Heart left ventricle (tissue), 16 donors: ENCODE measurements around the gene ENOX2. TPM values are rescaled to one million over a fixed set of nuclear protein-coding genes. Genes with fewer than 3 reads are reported as not detected.
A peak's percentile ranks its signal among the peaks of the same experiment; 100 is the strongest.

Source experiments
- ATAC-seq, 4 donors: fragments of 200-7000 bp; cut with Tn5 transposase; one replicate each; pipeline ENCODE4 v1.9.1; 2020 to 2022; ENCODE audit warnings: moderate library complexity in 4 of 4, mild to moderate bottlenecking in 3 of 4, moderate number of reproducible peaks in 1 of 4
- DNase-seq, 5 donors: peaks; one replicate each; pipeline ENCODE4 v3.0.0-alpha.2; 2020
- H3K27ac ChIP-seq, 12 donors: fragments of 200-600 bp; sonication (generic) in 4 of 12; one replicate each; pipeline versions ENCODE4 v1.5.0 to v1.8.0; 2016 to 2022; ENCODE audit warnings: mild to moderate bottlenecking in 2 of 12
- H3K27me3 ChIP-seq, 9 donors: fragments of 200-600 bp; sonication (generic) in 2 of 9; one replicate each; pipeline versions ENCODE4 v1.5.1 to v1.8.0; 2016 to 2022; ENCODE audit warnings: mild to moderate bottlenecking in 3 of 9
- H3K36me3 ChIP-seq, 9 donors: fragments of 200-600 bp; sonication (generic) in 2 of 9; one replicate each; pipeline versions ENCODE4 v1.5.0 to v1.8.0; 2018 to 2022; ENCODE audit warnings: mild to moderate bottlenecking in 2 of 9
- H3K4me1 ChIP-seq, 12 donors: fragments of 200-600 bp; sonication (generic) in 4 of 12; one replicate each; pipeline versions ENCODE4 v1.5.0 to v1.8.0; 2016 to 2022; ENCODE audit warnings: mild to moderate bottlenecking in 3 of 12
- H3K4me3 ChIP-seq, 12 donors: fragments of 200-600 bp; sonication (generic) in 4 of 12; one replicate each; pipeline versions ENCODE4 v1.5.0 to v1.8.0; 2017 to 2022; ENCODE audit warnings: mild to moderate bottlenecking in 9 of 12, moderate library complexity in 4 of 12
- H3K9me3 ChIP-seq, 12 donors: fragments of 200-600 bp; sonication (generic) in 4 of 12; one replicate each; pipeline versions ENCODE4 v1.5.0 to v1.8.0; 2016 to 2022; ENCODE audit warnings: mild to moderate bottlenecking in 1 of 12
- CTCF ChIP-seq, 12 donors: fragments of 200-600 bp; sonication (generic) in 4 of 12; IDR thresholded peaks; one replicate each; pipeline versions ENCODE4 v1.5.0 to v1.8.0; 2018 to 2022; ENCODE audit warnings: antibody characterized with exemption in 12 of 12, mild to moderate bottlenecking in 5 of 12
- POLR2A ChIP-seq, 2 donors: fragments of 450-650 bp; IDR thresholded peaks; one replicate each; pipeline ENCODE4 v1.6.1; 2017; ENCODE audit warnings: antibody characterized with exemption in 2 of 2, mild to moderate bottlenecking in 2 of 2, moderate library complexity in 2 of 2
- WGBS, 4 donors: extraction: QIAGEN DNeasy Blood & Tissue Kit in 2 of 4; methylation state at CpG; one replicate each; pipeline versions ENCODE4 v1.1.5 to v1.1.7; 2013 to 2018; 5-methylcytosine and 5-hydroxymethylcytosine counted together
- intact Hi-C, 10 donors: fragments of 100-400 bp; cut with DNase I; formaldehyde crosslinking; loops; one replicate each; pipeline versions ENCODE4 v1.11.1 to v1.14.2; 2022
- polyA plus RNA-seq, 2 donors: library from polyadenylated mRNA; stranded (reverse); fragments of 200-250 nt; gene quantifications; one replicate each; pipeline ENCODE4 v1.2.3, GENCODE V29; 2013
- total RNA-seq, 9 donors: library from RNA; depleted of rRNA in 2 of 9; stranded (reverse); fragments of >200 nt in 2 of 9; fragmentation: NEBNext Ultra II Directional in 3 of 9; extraction: Animal tissue kit (Norgen Biotek cat#: 25700) in 3 of 9; gene quantifications; one replicate each; pipeline versions ENCODE4 v1.1.0 to v1.2.4, GENCODE V29; 2016 to 2023
- donor health status: ischemic (EF 13 %, LVEDD 7.1; RV severe dilation, severe dysfunction).
- donor health status: healthy with polysubstance abuse.
- donor health status: DM: no; HTN: yes; CAD: no.
- donor health status: DM: no; HTN: no; CAD: no.
- donor health status: ischemic (EF 25% LVEDD 6.9; RV normal size, moderate dysfunction).
- donor health status: ischemic (EF 25% LVEDD 5.7; RV mildly dilated, moderate dysfunction).
- donor health status: healthy.
- donor health status: DM: yes; HTN: yes; CAD: no.
- donor health status: ischemic (EF 35%, LVEDD 5.7; RV mildly dilated, moderate dysfunction).
- donor health status: nonischemic (EF 11% LVEDD 7.7; RV severe dilation, severe dysfunction).
- donor health status: DM: yes; HTN: yes; CAD: no.
- donor health status: PGD.
- donor health status: ischemic (EF 29% LVEDD 5.4; RV normal size, mild dysfunction).
- donor health status: nonischemic (EF 23%, LVEDD 6.1; RV moderate dilation, normal function).

The ENOX2 gene
- total and polyA plus RNA-seq, 11 donors, result 3.0 to 23.0 (median 17.4) TPM

- WGBS, 4 donors, result 69 to 78% (median 74%) methylated on average over 5 of the region's 5 CpGs
- Histone ChIP-seq H3K27me3 (no peaks in the 10 kb centered on the region), H3K36me3 (no peaks in the 10 kb centered on the region), H3K4me3 (no peak overlapping the region), H3K9me3 (no peaks in the 10 kb centered on the region), H3K4me1 (peaks cover 0 to 13% (median 0%) of the 10 kb centered on the region in 12 donors), H3K27ac (no peak overlapping the region)
- intact Hi-C loops, result no loop called here
- TF ChIP-seq POLR2A (IDR thresholded peaks at IDR 0.05) (no peak), CTCF (IDR thresholded peaks at IDR 0.05) (no peak)
- DNase-seq (no peak), ATAC-seq (no peak)
These were observed 164.3 kb downstream of the ENOX2 start for GRCh38 chrX:130738638-130739195.

- H3K27ac ChIP-seq, result no peak overlapping the region
These were observed 168.3 kb downstream of the ENOX2 start for GRCh38 chrX:130734713-130735112.

GRCh38 chrX:130728208-130728607 lies 174.8 kb downstream of the ENOX2 start:
- no peaks in the 10 kb centered on the region for H3K4me1 ChIP-seq
- intact Hi-C loops, result no loop called here
- DNase-seq (no peak), ATAC-seq (no peak)
- TF ChIP-seq POLR2A (IDR thresholded peaks at IDR 0.05) (no peak), CTCF (IDR thresholded peaks at IDR 0.05) (no peak)
- H3K27ac ChIP-seq, result no peak overlapping the region
- H3K4me3 ChIP-seq, result no peak overlapping the region
- H3K27me3 ChIP-seq, result no peaks in the 10 kb centered on the region
- peaks cover 0 to 38% (median 14%) of the 10 kb centered on the region in 12 donors for H3K9me3 ChIP-seq
- no peaks in the 10 kb centered on the region for H3K36me3 ChIP-seq

More at GRCh38 chrX:130734713-130735112, 168.3 kb downstream of the ENOX2 start:
- ATAC-seq (no peak), DNase-seq (no peak)
- Histone ChIP-seq H3K4me3 (no peak overlapping the region), H3K36me3 (no peaks in the 10 kb centered on the region), H3K27me3 (no peaks in the 10 kb centered on the region), H3K4me1 (no peaks in the 10 kb centered on the region), H3K9me3 (peaks cover 0 to 19% (median 7%) of the 10 kb centered on the region in 12 donors)
- intact Hi-C loops, result no loop called here
- TF ChIP-seq CTCF (IDR thresholded peaks at IDR 0.05) (no peak), POLR2A (IDR thresholded peaks at IDR 0.05) (no peak)

DNA sequence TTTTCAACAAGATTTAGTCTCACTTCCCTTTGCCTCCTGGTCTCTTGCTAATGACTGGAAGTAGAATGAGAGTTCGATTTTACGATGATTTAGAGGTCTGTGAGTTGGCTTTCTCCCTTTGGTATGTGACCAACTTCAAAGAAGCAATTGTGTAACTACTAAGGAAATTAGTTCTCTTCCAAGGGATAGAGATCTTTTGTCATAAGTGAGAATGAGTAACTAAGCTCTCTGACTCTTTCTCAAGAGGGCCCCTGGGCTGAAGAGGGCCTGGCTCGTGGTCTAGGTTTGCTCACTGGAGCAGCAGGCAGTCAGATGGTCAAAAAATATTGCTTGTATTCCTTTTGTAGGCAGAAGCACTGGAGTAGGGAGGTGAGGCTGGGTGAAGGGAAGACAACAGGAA lies 176.3 kb downstream of the ENOX2 start:
- H3K4me1 ChIP-seq, result no peaks in the 10 kb centered on the region
- no peak for DNase-seq
- no peaks in the 10 kb centered on the region for H3K27me3 ChIP-seq
- no peak overlapping the region for H3K4me3 ChIP-seq
- peak in 1 of 4 donors; percentile 27 for ATAC-seq
- TF ChIP-seq CTCF (IDR thresholded peaks at IDR 0.05) (no peak), POLR2A (IDR thresholded peaks at IDR 0.05) (no peak)
- H3K9me3 ChIP-seq, result peaks cover 0 to 25% (median 10%) of the 10 kb centered on the region in 12 donors
- no peak overlapping the region for H3K27ac ChIP-seq
- H3K36me3 ChIP-seq, result no peaks in the 10 kb centered on the region
- WGBS, 4 donors, result 80 to 93% (median 87%) methylated on average over 3 of the region's 3 CpGs
- intact Hi-C loops, result no loop called here
